Fibroblast of lung (primary cell): ENCODE data around the gene AMBP.

ENCODE experiments used
- CTCF ChIP-seq, 2 donors: IDR thresholded peaks in 1 of 2; conservative IDR thresholded peaks in 1 of 2; 1 replicate in 1 of 2; 2 replicates in 1 of 2; pipeline ENCODE4 v1.5.1; 2011 to 2012; ENCODE audit warnings: low read length in 2 of 2, control low read depth in 1 of 2, inconsistent platforms in 1 of 2, low read depth in 1 of 2, mild to moderate bottlenecking in 1 of 2
- EZH2 ChIP-seq: IDR thresholded peaks from 2 replicates; pipeline ENCODE4 v1.5.1; 2012; ENCODE audit warnings: low read length, control low read depth, mild to moderate bottlenecking; ENCODE audit errors: missing control alignments

GRCh38 chr9:114037961-114038723 lies 40.0 kb downstream of the AMBP start:
- no peak for TF ChIP-seq CTCF (conservative IDR thresholded peaks at IDR 0.05 in 1 of 2, IDR thresholded peaks at IDR 0.05 in 1 of 2; ENCODE audit: low read depth in 1 of 2, low read length in 2 of 2)
- no peak for TF ChIP-seq EZH2
